Esophagus squamous epithelium (tissue), 4 donors: ENCODE results near the gene CABP2.

Experiments
- CTCF ChIP-seq, 6 experiments: fragments of 450-650 bp in 4 of 6; fragments of 200-600 bp in 2 of 6; sonication (generic) in 2 of 6; IDR thresholded peaks; one replicate each; pipeline ENCODE4 v1.5.1; 2016 to 2019; ENCODE audit warnings: antibody characterized with exemption in 6 of 6, mild to moderate bottlenecking in 4 of 6, moderate library complexity in 4 of 6
- POLR2A ChIP-seq, 4 donors: fragments of 450-650 bp; IDR thresholded peaks; one replicate each; pipeline ENCODE4 v1.6.1; 2017; ENCODE audit warnings: antibody characterized with exemption in 4 of 4, mild to moderate bottlenecking in 4 of 4, moderate library complexity in 3 of 4

GRCh38 chr11:67489203-67489884 is 33.9 kb downstream of the CABP2 start:
- TF ChIP-seq CTCF (IDR thresholded peaks at IDR 0.05) = no peak
- TF ChIP-seq POLR2A (IDR thresholded peaks at IDR 0.05) = no peak
